ENCODE data around the gene DPH7.

The DPH7 gene

GRCh38 chr9:137581361-137582285 lies 2.9 kb upstream of the DPH7 start:
- peak overlapping the region in 1 of 5 donors; percentile 9 for H3K9ac ChIP-seq (ENCODE audit: low read length in 5 of 5)
- H3K36me3 ChIP-seq (ENCODE audit: control insufficient read depth in 5 of 5, insufficient read depth in 5 of 5, low read length in 5 of 5): peaks cover 0 to 49% (median 43%) of the 10 kb centered on the region in 5 donors
- H3K4me1 ChIP-seq (ENCODE audit: control insufficient read depth in 5 of 5, insufficient read depth in 5 of 5, low read length in 5 of 5): peaks cover 3 to 29% (median 22%) of the 10 kb centered on the region in 5 donors
- H3K27ac ChIP-seq (ENCODE audit: low read depth, low read length): no peak overlapping the region
- no peaks in the 10 kb centered on the region for H3K9me3 ChIP-seq (ENCODE audit: control insufficient read depth in 5 of 5, low read length in 5 of 5)
- no peaks in the 10 kb centered on the region for H3K27me3 ChIP-seq (ENCODE audit: control insufficient read depth in 5 of 5, insufficient read depth in 4 of 5, low read length in 5 of 5)
- no peak overlapping the region for H3K4me3 ChIP-seq (ENCODE audit: low read depth in 1 of 5, low read length in 5 of 5)

DNA sequence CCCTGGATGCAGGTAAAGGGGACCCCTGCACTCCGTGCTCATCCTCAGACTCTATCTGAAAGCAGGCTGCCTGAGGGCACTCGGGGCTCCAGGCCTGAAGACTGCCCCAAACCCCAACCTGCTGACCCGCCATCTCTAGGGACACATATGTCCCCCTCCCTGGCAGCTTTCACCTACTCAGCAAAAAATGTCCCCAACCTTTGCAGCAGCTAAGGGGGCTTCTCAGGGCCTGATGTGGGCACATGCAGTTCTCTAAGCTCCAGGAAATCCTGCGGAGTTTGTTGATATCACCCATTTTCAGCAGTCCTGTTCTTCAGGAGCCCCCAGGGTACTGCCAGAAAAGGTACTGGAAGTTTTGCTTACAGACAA lies 2.2 kb upstream of the DPH7 start:
- Histone ChIP-seq H3K4me3 (ENCODE audit: low read depth in 1 of 5, low read length in 5 of 5) (no peak overlapping the region), H3K27me3 (ENCODE audit: control insufficient read depth in 5 of 5, insufficient read depth in 4 of 5, low read length in 5 of 5) (no peaks in the 10 kb centered on the region), H3K4me1 (ENCODE audit: control insufficient read depth in 5 of 5, insufficient read depth in 5 of 5, low read length in 5 of 5) (peaks cover 3 to 35% (median 26%) of the 10 kb centered on the region in 5 donors), H3K27ac (ENCODE audit: low read depth, low read length) (no peak overlapping the region), H3K36me3 (ENCODE audit: control insufficient read depth in 5 of 5, insufficient read depth in 5 of 5, low read length in 5 of 5) (peaks cover 0 to 47% (median 40%) of the 10 kb centered on the region in 5 donors), H3K9me3 (ENCODE audit: control insufficient read depth in 5 of 5, low read length in 5 of 5) (no peaks in the 10 kb centered on the region), H3K9ac (ENCODE audit: low read length in 5 of 5) (peak overlapping the region in 1 of 5 donors; percentile 9)

GRCh38 chr9:137580209-137580953 lies 1.7 kb upstream of the DPH7 start:
- no peak overlapping the region for H3K4me3 ChIP-seq (ENCODE audit: low read depth in 1 of 5, low read length in 5 of 5)
- H3K36me3 ChIP-seq (ENCODE audit: control insufficient read depth in 5 of 5, insufficient read depth in 5 of 5, low read length in 5 of 5): peaks cover 0 to 47% (median 41%) of the 10 kb centered on the region in 5 donors
- H3K4me1 ChIP-seq (ENCODE audit: control insufficient read depth in 5 of 5, insufficient read depth in 5 of 5, low read length in 5 of 5): peaks cover 5 to 35% (median 26%) of the 10 kb centered on the region in 5 donors
- no peaks in the 10 kb centered on the region for H3K27me3 ChIP-seq (ENCODE audit: control insufficient read depth in 5 of 5, insufficient read depth in 4 of 5, low read length in 5 of 5)
- H3K27ac ChIP-seq (ENCODE audit: low read depth, low read length): no peak overlapping the region
- H3K9ac ChIP-seq (ENCODE audit: low read length in 5 of 5): no peak overlapping the region
- H3K9me3 ChIP-seq (ENCODE audit: control insufficient read depth in 5 of 5, low read length in 5 of 5): no peaks in the 10 kb centered on the region

DNA sequence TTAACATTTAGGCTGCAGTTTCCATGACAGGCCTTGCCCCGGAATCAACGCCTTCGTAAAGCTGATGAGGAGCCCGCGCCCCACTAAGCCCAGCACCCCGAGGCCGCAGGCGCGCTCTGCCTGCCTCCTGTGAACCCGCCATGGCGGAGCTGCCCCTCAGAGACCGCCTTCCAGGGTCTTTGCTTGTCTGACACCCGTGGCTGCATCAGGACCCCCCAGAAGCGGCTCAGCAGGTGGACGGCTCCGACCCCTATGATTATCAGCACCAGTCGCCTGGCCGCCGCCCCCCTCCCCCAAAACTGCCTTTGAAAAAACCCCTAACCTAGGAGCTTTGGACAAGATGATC lies 507 bp upstream of the DPH7 start:
- peaks cover 0 to 52% (median 50%) of the 10 kb centered on the region in 5 donors for H3K36me3 ChIP-seq (ENCODE audit: control insufficient read depth in 5 of 5, insufficient read depth in 5 of 5, low read length in 5 of 5)
- H3K27me3 ChIP-seq (ENCODE audit: control insufficient read depth in 5 of 5, insufficient read depth in 4 of 5, low read length in 5 of 5): no peaks in the 10 kb centered on the region
- H3K9ac ChIP-seq (ENCODE audit: low read length in 5 of 5): peak overlapping the region in 4 of 5 donors; percentile 59 to 84 (median 81)
- peak overlapping the region in 4 of 5 donors; percentile 81 to 92 (median 87) for H3K4me3 ChIP-seq (ENCODE audit: low read depth in 1 of 5, low read length in 5 of 5)
- peaks cover 5 to 35% (median 26%) of the 10 kb centered on the region in 5 donors for H3K4me1 ChIP-seq (ENCODE audit: control insufficient read depth in 5 of 5, insufficient read depth in 5 of 5, low read length in 5 of 5)
- no peaks in the 10 kb centered on the region for H3K9me3 ChIP-seq (ENCODE audit: control insufficient read depth in 5 of 5, low read length in 5 of 5)
- H3K27ac ChIP-seq (ENCODE audit: low read depth, low read length): peak overlapping the region; percentile 57

- Histone ChIP-seq H3K27me3 (ENCODE audit: control insufficient read depth in 5 of 5, insufficient read depth in 4 of 5, low read length in 5 of 5) (no peaks in the 10 kb centered on the region), H3K9ac (ENCODE audit: low read length in 5 of 5) (peak overlapping the region in 2 of 5 donors; percentile 1 to 26), H3K4me1 (ENCODE audit: control insufficient read depth in 5 of 5, insufficient read depth in 5 of 5, low read length in 5 of 5) (peaks cover 5 to 35% (median 26%) of the 10 kb centered on the region in 5 donors), H3K36me3 (ENCODE audit: control insufficient read depth in 5 of 5, insufficient read depth in 5 of 5, low read length in 5 of 5) (peaks cover 3 to 39% (median 38%) of the 10 kb centered on the region in 5 donors), H3K9me3 (ENCODE audit: control insufficient read depth in 5 of 5, low read length in 5 of 5) (no peaks in the 10 kb centered on the region), H3K4me3 (ENCODE audit: low read depth in 1 of 5, low read length in 5 of 5) (no peak overlapping the region), H3K27ac (ENCODE audit: low read depth, low read length) (no peak overlapping the region)
Observed at GRCh38 chr9:137575716-137576411, 2.9 kb downstream of the DPH7 start.

DNA sequence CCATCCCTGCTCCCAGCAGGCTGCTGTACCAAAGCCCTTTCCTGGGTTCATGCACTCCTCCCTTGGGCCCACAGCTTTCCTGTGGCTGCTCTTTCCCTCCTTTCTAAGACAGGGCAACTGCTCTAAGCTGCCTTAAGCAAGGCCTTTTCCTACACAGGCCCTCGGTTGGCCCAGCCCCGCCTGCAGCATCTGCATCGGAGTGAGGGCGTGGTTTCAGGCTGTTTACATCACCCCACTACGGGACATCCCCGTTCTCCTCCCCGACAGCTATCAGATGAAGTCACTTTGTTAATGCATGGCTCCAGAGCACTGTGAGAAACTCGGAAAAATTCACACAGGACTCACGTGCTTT lies 3.4 kb downstream of the DPH7 start:
- no peaks in the 10 kb centered on the region for H3K27me3 ChIP-seq (ENCODE audit: control insufficient read depth in 5 of 5, insufficient read depth in 4 of 5, low read length in 5 of 5)
- peaks cover 5 to 34% (median 24%) of the 10 kb centered on the region in 5 donors for H3K4me1 ChIP-seq (ENCODE audit: control insufficient read depth in 5 of 5, insufficient read depth in 5 of 5, low read length in 5 of 5)
- peaks cover 3 to 43% (median 39%) of the 10 kb centered on the region in 5 donors for H3K36me3 ChIP-seq (ENCODE audit: control insufficient read depth in 5 of 5, insufficient read depth in 5 of 5, low read length in 5 of 5)
- no peak overlapping the region for H3K27ac ChIP-seq (ENCODE audit: low read depth, low read length)
- peak overlapping the region in 2 of 5 donors; percentile 1 to 26 for H3K9ac ChIP-seq (ENCODE audit: low read length in 5 of 5)
- H3K9me3 ChIP-seq (ENCODE audit: control insufficient read depth in 5 of 5, low read length in 5 of 5): no peaks in the 10 kb centered on the region
- no peak overlapping the region for H3K4me3 ChIP-seq (ENCODE audit: low read depth in 1 of 5, low read length in 5 of 5)

- H3K27me3 ChIP-seq (ENCODE audit: control insufficient read depth in 5 of 5, insufficient read depth in 4 of 5, low read length in 5 of 5): no peaks in the 10 kb centered on the region
- no peak overlapping the region for H3K4me3 ChIP-seq (ENCODE audit: low read depth in 1 of 5, low read length in 5 of 5)
- H3K9me3 ChIP-seq (ENCODE audit: control insufficient read depth in 5 of 5, low read length in 5 of 5): no peaks in the 10 kb centered on the region
- peaks cover 5 to 27% (median 17%) of the 10 kb centered on the region in 5 donors for H3K4me1 ChIP-seq (ENCODE audit: control insufficient read depth in 5 of 5, insufficient read depth in 5 of 5, low read length in 5 of 5)
- peaks cover 3 to 45% (median 39%) of the 10 kb centered on the region in 5 donors for H3K36me3 ChIP-seq (ENCODE audit: control insufficient read depth in 5 of 5, insufficient read depth in 5 of 5, low read length in 5 of 5)
- H3K9ac ChIP-seq (ENCODE audit: low read length in 5 of 5): no peak overlapping the region
- H3K27ac ChIP-seq (ENCODE audit: low read depth, low read length): no peak overlapping the region
Observed at GRCh38 chr9:137574192-137574591, 4.5 kb downstream of the DPH7 start.

- H3K36me3 ChIP-seq (ENCODE audit: control insufficient read depth in 5 of 5, insufficient read depth in 5 of 5, low read length in 5 of 5): peaks cover 3 to 40% (median 31%) of the 10 kb centered on the region in 5 donors
- no peak overlapping the region for H3K27ac ChIP-seq (ENCODE audit: low read depth, low read length)
- H3K9me3 ChIP-seq (ENCODE audit: control insufficient read depth in 5 of 5, low read length in 5 of 5): no peaks in the 10 kb centered on the region
- peaks cover 0 to 2% (median 0%) of the 10 kb centered on the region in 5 donors for H3K4me1 ChIP-seq (ENCODE audit: control insufficient read depth in 5 of 5, insufficient read depth in 5 of 5, low read length in 5 of 5)
- no peaks in the 10 kb centered on the region for H3K27me3 ChIP-seq (ENCODE audit: control insufficient read depth in 5 of 5, insufficient read depth in 4 of 5, low read length in 5 of 5)
- H3K4me3 ChIP-seq (ENCODE audit: low read depth in 1 of 5, low read length in 5 of 5): no peak overlapping the region
- H3K9ac ChIP-seq (ENCODE audit: low read length in 5 of 5): no peak overlapping the region
Observed at GRCh38 chr9:137570566-137570965, 8.2 kb downstream of the DPH7 start.

DNA sequence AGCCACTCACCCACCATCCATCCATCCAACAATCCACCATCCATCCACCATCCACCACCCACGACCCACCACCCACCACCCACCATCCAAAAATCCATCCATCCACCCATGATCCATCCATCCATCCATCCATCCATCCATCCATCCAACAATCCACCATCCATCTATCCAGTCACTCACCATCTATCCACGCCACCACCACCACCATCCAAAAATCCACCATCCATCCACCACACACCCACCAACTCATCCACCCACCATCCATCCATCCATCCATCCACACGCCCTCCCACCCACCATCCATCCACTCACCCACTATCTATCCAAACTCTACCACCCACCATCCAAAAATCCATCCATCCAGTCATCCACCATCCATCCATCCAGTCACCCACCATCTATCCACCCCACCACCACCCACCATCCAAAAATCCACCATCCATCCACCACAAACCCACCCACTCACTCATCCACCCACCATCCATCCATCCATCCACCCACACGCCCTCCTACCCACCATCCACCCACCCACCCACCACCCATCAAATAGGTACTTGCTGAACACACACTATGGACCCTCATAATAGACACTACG lies 9.0 kb downstream of the DPH7 start:
- H3K36me3 ChIP-seq (ENCODE audit: control insufficient read depth in 5 of 5, insufficient read depth in 5 of 5, low read length in 5 of 5): peaks cover 3 to 37% (median 26%) of the 10 kb centered on the region in 5 donors
- no peaks in the 10 kb centered on the region for H3K27me3 ChIP-seq (ENCODE audit: control insufficient read depth in 5 of 5, insufficient read depth in 4 of 5, low read length in 5 of 5)

More for the DNA sequence above, 9.0 kb downstream of the DPH7 start:
- H3K27ac ChIP-seq (ENCODE audit: low read depth, low read length): no peak overlapping the region
- no peak overlapping the region for H3K9ac ChIP-seq (ENCODE audit: low read length in 5 of 5)
- H3K4me1 ChIP-seq (ENCODE audit: control insufficient read depth in 5 of 5, insufficient read depth in 5 of 5, low read length in 5 of 5): no peaks in the 10 kb centered on the region
- no peaks in the 10 kb centered on the region for H3K9me3 ChIP-seq (ENCODE audit: control insufficient read depth in 5 of 5, low read length in 5 of 5)
- no peak overlapping the region for H3K4me3 ChIP-seq (ENCODE audit: low read depth in 1 of 5, low read length in 5 of 5)

Data from subcutaneous abdominal adipose tissue (tissue), 5 donors.